GM23338 (cell line): ENCODE data around the gene NRP1. TPM values are rescaled to one million over a fixed set of nuclear protein-coding genes. Genes with fewer than 3 reads are reported as not detected.

Source experiments
- ATAC-seq: fragments of 200-7000 bp; cut with Tn5 transposase; 3 replicates; pipeline ENCODE4 v1.9.1; 2020
- DNase-seq: peaks from one replicate; pipeline ENCODE4 v3.0.0-alpha.2; 2015; ENCODE audit warnings: low spot score
- H2AFZ ChIP-seq: fragments of 200-600 bp; sonication (generic); 2 replicates; pipeline ENCODE4 v1.8.0; 2016; ENCODE audit warnings: antibody characterized with exemption, mild to moderate bottlenecking, moderate library complexity
- H3F3A ChIP-seq: fragments of 200-600 bp; sonication (generic); replicated peaks from 2 replicates; pipeline ENCODE4 v1.8.0; 2017; ENCODE audit warnings: antibody characterized with exemption, mixed run types, low read depth
- H3K27ac ChIP-seq: fragments of 200-600 bp; sonication (generic); 2 replicates; pipeline ENCODE4 v1.6.1; 2016; ENCODE audit warnings: low read depth
- H3K27me3 ChIP-seq: fragments of 200-600 bp; sonication (generic); 2 replicates; pipeline ENCODE4 v1.8.0; 2016; ENCODE audit warnings: mild to moderate bottlenecking, mixed run types, moderate library complexity; ENCODE audit not compliant: insufficient read depth
- H3K36me3 ChIP-seq: fragments of 200-600 bp; sonication (generic); 2 replicates; pipeline ENCODE4 v1.8.0; 2016; ENCODE audit warnings: mild to moderate bottlenecking; ENCODE audit not compliant: insufficient read depth
- H3K4me1 ChIP-seq: fragments of 200-600 bp; sonication (generic); 2 replicates; pipeline ENCODE4 v1.8.0; 2016; ENCODE audit warnings: mild to moderate bottlenecking, moderate library complexity; ENCODE audit not compliant: insufficient read depth
- H3K4me2 ChIP-seq: fragments of 200-600 bp; sonication (generic); 2 replicates; pipeline ENCODE4 v1.7.1; 2017; ENCODE audit warnings: mixed run types
- H3K4me3 ChIP-seq: fragments of 200-600 bp; sonication (generic); 2 replicates; pipeline ENCODE4 v1.6.1; 2016; ENCODE audit warnings: mixed run types
- H3K79me2 ChIP-seq: fragments of 200-600 bp; sonication (generic); replicated peaks from 2 replicates; pipeline ENCODE4 v1.8.0; 2017; ENCODE audit warnings: mild to moderate bottlenecking; ENCODE audit not compliant: insufficient read depth
- H3K9me2 ChIP-seq: fragments of 200-600 bp; sonication (generic); 2 replicates; pipeline ENCODE4 v1.8.0; 2017; ENCODE audit not compliant: insufficient read depth
- H4K20me1 ChIP-seq: fragments of 200-600 bp; sonication (generic); replicated peaks from 2 replicates; pipeline ENCODE4 v1.8.0; 2017; ENCODE audit warnings: mild to moderate bottlenecking; ENCODE audit not compliant: insufficient read depth
- H3K27ac Mint-ChIP-seq: 2 replicates; pipeline ENCODE4 v1.8.0; 2020; ENCODE audit warnings: inconsistent platforms, mild to moderate bottlenecking, moderate library complexity, mixed read lengths
- H3K27me3 Mint-ChIP-seq: 3 replicates; pipeline ENCODE4 v1.8.0; 2022; ENCODE audit warnings: low read depth, mild to moderate bottlenecking, moderate library complexity, mixed read lengths, inconsistent platforms; ENCODE audit not compliant: insufficient read depth, poor library complexity
- H3K36me3 Mint-ChIP-seq: 3 replicates; pipeline ENCODE4 v1.8.0; 2021; ENCODE audit warnings: low read depth, mild to moderate bottlenecking, inconsistent platforms, moderate library complexity, mixed read lengths
- H3K4me1 Mint-ChIP-seq: 3 replicates; pipeline ENCODE4 v1.8.0; 2020; ENCODE audit warnings: mild to moderate bottlenecking, inconsistent platforms, mixed read lengths
- H3K4me3 Mint-ChIP-seq: 3 replicates; pipeline ENCODE4 v1.8.0; 2021; ENCODE audit warnings: moderate library complexity, mild to moderate bottlenecking, inconsistent platforms, mixed read lengths
- H3K9me3 Mint-ChIP-seq: 3 replicates; pipeline ENCODE4 v1.8.0; 2020; ENCODE audit warnings: moderate library complexity, mild to moderate bottlenecking, inconsistent platforms, mixed read lengths
- EZH2 ChIP-seq: fragments of 200-600 bp; sonication (generic); IDR thresholded peaks from one replicate; pipeline ENCODE4 v1.8.0; 2017; ENCODE audit warnings: antibody characterized with exemption, mild to moderate bottlenecking, low read depth; ENCODE audit not compliant: unreplicated experiment
- EZH2phosphoT487 ChIP-seq: fragments of 200-600 bp; sonication (generic); IDR thresholded peaks from one replicate; pipeline ENCODE4 v1.8.1; 2018; ENCODE audit warnings: antibody characterized with exemption; ENCODE audit not compliant: unreplicated experiment
- JUNB ChIP-seq: IDR thresholded peaks from one replicate; pipeline ENCODE4 v1.6.1; 2016; ENCODE audit warnings: antibody characterized with exemption; ENCODE audit not compliant: unreplicated experiment
- POLR2AphosphoS5 ChIP-seq: IDR thresholded peaks from 2 replicates; pipeline ENCODE4 v1.6.1; 2016; ENCODE audit warnings: antibody characterized with exemption, low read depth
- REST ChIP-seq: IDR thresholded peaks from one replicate; pipeline ENCODE4 v1.6.1; 2018; ENCODE audit warnings: antibody characterized with exemption; ENCODE audit not compliant: unreplicated experiment
- ZNF114 ChIP-seq: fragments of 250-450 bp; sonication (Bioruptor Pico); IDR thresholded peaks from 2 replicates; pipeline ENCODE4 v1.5.0; 2020; ENCODE audit warnings: mild to moderate bottlenecking, moderate library complexity
- polyA plus RNA-seq: library from polyadenylated mRNA; unstranded; fragments of >200 nt; fragmentation: Nextera tagmentation; extraction: Ambion mirVana; gene quantifications from 2 replicates; pipeline ENCODE4 v1.2.1, GENCODE V29; 2016
- total RNA-seq: library from RNA; depleted of rRNA; stranded (reverse); fragments of >200 nt; shearing (Covaris generic); gene quantifications from 2 replicates; pipeline ENCODE4 v1.2.3, GENCODE V29; 2014
- TF ChIP-seq, protein P1 (sequence below): IDR thresholded peaks from 2 replicates; pipeline ENCODE4 v1.6.1; 2016; ENCODE audit warnings: antibody characterized with exemption
- TF ChIP-seq, protein P2 (sequence below), 2 experiments: fragments of 200-600 bp in 1 of 2; sonication (generic) in 1 of 2; conservative IDR thresholded peaks; 2 replicates each; pipeline versions ENCODE4 v1.5.1 to v1.6.1; 2016 to 2017; ENCODE audit warnings: antibody characterized with exemption in 2 of 2, low read depth in 2 of 2, mild to moderate bottlenecking in 2 of 2, moderate library complexity in 1 of 2

NRP1 gene
- total and polyA plus RNA-seq, 2 experiments from 2014 or later, result 2.9 to 3.5 TPM

- TF ChIP-seq, protein P1, sequence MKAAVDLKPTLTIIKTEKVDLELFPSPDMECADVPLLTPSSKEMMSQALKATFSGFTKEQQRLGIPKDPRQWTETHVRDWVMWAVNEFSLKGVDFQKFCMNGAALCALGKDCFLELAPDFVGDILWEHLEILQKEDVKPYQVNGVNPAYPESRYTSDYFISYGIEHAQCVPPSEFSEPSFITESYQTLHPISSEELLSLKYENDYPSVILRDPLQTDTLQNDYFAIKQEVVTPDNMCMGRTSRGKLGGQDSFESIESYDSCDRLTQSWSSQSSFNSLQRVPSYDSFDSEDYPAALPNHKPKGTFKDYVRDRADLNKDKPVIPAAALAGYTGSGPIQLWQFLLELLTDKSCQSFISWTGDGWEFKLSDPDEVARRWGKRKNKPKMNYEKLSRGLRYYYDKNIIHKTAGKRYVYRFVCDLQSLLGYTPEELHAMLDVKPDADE, result no peak
- TF ChIP-seq ZNF114 (CRISPR knock-in tag), result no peak
- no peak for TF ChIP-seq REST
- no peak for TF ChIP-seq EZH2
- TF ChIP-seq POLR2AphosphoS5, result no peak
Observed at GRCh38 chr10:33133557-33133956, 200.9 kb downstream of the NRP1 start (continued).

DNA sequence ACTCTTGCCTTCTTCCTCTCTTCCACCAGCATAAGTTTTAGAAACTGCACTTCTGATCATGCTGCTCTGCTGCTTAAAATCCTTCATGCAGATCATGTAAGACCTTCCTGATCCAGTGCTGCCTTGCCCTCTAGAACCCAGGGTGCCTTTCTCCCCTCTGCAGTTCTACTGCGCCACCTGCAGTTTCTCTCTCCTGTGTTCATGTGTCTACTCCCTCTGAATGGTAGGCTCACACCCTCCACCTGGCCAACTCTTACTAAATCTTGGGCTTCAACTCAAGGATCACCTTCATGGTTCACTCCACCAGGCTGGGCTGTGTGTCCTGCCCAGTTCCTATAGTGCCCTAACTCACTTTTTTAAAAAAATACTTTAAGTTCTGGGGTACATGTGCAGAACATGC, 201.8 kb downstream of the NRP1 start:
- no peaks in the 10 kb centered on the region for H3F3A ChIP-seq
- peak overlapping the region; percentile 91 for H2AFZ ChIP-seq
- peaks cover 5% of the 10 kb centered on the region; the same call in 1 of the 2 replicates for H3K9me2 ChIP-seq
- Mint-ChIP-seq H3K9me3 (peaks cover 5% of the 10 kb centered on the region; the same call in 2 of the 3 replicates), H3K27me3 (peaks cover 2% of the 10 kb centered on the region), H3K4me3 (no peak overlapping the region), H3K4me1 (no peaks in the 10 kb centered on the region), H3K27ac (no peak overlapping the region), H3K36me3 (peaks cover 2% of the 10 kb centered on the region; the same call in 1 of the 3 replicates)
- H3K36me3 ChIP-seq, result no peaks in the 10 kb centered on the region
- no peak overlapping the region for H3K4me2 ChIP-seq
- no peak overlapping the region for H3K27ac ChIP-seq
- no peaks in the 10 kb centered on the region for H4K20me1 ChIP-seq
- no peaks in the 10 kb centered on the region for H3K4me1 ChIP-seq
- TF ChIP-seq, protein P2, sequence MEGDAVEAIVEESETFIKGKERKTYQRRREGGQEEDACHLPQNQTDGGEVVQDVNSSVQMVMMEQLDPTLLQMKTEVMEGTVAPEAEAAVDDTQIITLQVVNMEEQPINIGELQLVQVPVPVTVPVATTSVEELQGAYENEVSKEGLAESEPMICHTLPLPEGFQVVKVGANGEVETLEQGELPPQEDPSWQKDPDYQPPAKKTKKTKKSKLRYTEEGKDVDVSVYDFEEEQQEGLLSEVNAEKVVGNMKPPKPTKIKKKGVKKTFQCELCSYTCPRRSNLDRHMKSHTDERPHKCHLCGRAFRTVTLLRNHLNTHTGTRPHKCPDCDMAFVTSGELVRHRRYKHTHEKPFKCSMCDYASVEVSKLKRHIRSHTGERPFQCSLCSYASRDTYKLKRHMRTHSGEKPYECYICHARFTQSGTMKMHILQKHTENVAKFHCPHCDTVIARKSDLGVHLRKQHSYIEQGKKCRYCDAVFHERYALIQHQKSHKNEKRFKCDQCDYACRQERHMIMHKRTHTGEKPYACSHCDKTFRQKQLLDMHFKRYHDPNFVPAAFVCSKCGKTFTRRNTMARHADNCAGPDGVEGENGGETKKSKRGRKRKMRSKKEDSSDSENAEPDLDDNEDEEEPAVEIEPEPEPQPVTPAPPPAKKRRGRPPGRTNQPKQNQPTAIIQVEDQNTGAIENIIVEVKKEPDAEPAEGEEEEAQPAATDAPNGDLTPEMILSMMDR (conservative IDR thresholded peaks at IDR 0.05; ENCODE audit: low read depth in 2 of 2), result peak; percentile 49 to 87
- no peak for TF ChIP-seq EZH2phosphoT487
- no peak for TF ChIP-seq REST
- TF ChIP-seq ZNF114 (CRISPR knock-in tag), result no peak
- no peak for TF ChIP-seq JUNB
- no peaks in the 10 kb centered on the region for H3K27me3 ChIP-seq
- DNase-seq (peak; percentile 51), ATAC-seq (peak; percentile 84)
- no peak overlapping the region for H3K4me3 ChIP-seq
- H3K79me2 ChIP-seq, result no peaks in the 10 kb centered on the region
